Measurements from ENCODE around the gene KIF3B. TPM values are rescaled to one million over a fixed set of nuclear protein-coding genes. Genes with fewer than 3 reads are reported as not detected.

KIF3B gene
- total and polyA plus RNA-seq, 11 donors: 3.2 to 25.4 (median 11.4) TPM

DNA sequence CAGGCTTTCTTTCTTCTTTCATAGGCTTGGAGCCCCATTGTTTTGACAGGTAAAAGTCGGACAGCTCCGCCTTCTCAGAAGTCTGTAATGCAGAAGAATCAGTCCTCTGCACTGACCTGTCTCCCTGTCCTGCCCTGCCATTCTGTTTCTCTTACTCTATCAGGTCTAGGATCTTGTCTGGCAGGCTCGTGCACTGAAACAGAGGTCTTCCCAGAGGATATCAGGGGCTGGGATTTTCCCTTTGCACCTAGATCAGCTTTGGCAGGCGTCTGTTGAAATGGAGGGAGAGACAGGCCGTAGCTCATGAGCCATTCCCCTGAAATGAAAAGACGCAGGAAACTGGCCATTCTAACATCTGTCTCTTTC lies 25.0 kb downstream of the KIF3B start:
- Histone ChIP-seq H3K9me3 (no peaks in the 10 kb centered on the region), H3K27me3 (no peaks in the 10 kb centered on the region), H3K36me3 (no peaks in the 10 kb centered on the region), H3K4me3 (no peak overlapping the region), H3K27ac (no peak overlapping the region), H3K4me1 (peaks cover 0 to 13% (median 2%) of the 10 kb centered on the region in 12 donors)
- 65 to 78% (median 71%) methylated on average over 6 of the region's 6 CpGs for WGBS, 4 donors
- no peak for TF ChIP-seq POLR2A (IDR thresholded peaks at IDR 0.05)
- TF ChIP-seq, protein P1, sequence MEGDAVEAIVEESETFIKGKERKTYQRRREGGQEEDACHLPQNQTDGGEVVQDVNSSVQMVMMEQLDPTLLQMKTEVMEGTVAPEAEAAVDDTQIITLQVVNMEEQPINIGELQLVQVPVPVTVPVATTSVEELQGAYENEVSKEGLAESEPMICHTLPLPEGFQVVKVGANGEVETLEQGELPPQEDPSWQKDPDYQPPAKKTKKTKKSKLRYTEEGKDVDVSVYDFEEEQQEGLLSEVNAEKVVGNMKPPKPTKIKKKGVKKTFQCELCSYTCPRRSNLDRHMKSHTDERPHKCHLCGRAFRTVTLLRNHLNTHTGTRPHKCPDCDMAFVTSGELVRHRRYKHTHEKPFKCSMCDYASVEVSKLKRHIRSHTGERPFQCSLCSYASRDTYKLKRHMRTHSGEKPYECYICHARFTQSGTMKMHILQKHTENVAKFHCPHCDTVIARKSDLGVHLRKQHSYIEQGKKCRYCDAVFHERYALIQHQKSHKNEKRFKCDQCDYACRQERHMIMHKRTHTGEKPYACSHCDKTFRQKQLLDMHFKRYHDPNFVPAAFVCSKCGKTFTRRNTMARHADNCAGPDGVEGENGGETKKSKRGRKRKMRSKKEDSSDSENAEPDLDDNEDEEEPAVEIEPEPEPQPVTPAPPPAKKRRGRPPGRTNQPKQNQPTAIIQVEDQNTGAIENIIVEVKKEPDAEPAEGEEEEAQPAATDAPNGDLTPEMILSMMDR (IDR thresholded peaks at IDR 0.05): no peak
- intact Hi-C loops (cut with DNase I): no loop called here
- no peak for DNase-seq
- ATAC-seq: no peak

- DNase-seq: no peak
- Histone ChIP-seq H3K36me3 (peaks cover 0 to under 1% (median 0%) of the 10 kb centered on the region in 9 donors), H3K27ac (no peak overlapping the region), H3K27me3 (no peaks in the 10 kb centered on the region), H3K4me3 (no peak overlapping the region), H3K4me1 (peaks cover 0 to 13% (median 2%) of the 10 kb centered on the region in 12 donors), H3K9me3 (no peaks in the 10 kb centered on the region)
- WGBS, 4 donors: 65 to 77% (median 69%) methylated on average over 2 of the region's 2 CpGs
- ATAC-seq: no peak
- intact Hi-C loops (cut with DNase I): no loop called here
- no peak for TF ChIP-seq POLR2A (IDR thresholded peaks at IDR 0.05)
- TF ChIP-seq, protein P1 (IDR thresholded peaks at IDR 0.05): no peak
Observed at GRCh38 chr20:32304131-32304746, 26.8 kb downstream of the KIF3B start.

GRCh38 chr20:32312718-32313424 lies 35.4 kb downstream of the KIF3B start:
- DNase-seq (no peak), ATAC-seq (no peak)
- H3K4me1 ChIP-seq: peaks cover 0 to 5% (median 0%) of the 10 kb centered on the region in 12 donors
- intact Hi-C loops (cut with DNase I): no loop called here
- no peak overlapping the region for H3K4me3 ChIP-seq
- peaks cover 0 to 58% (median 51%) of the 10 kb centered on the region in 9 donors for H3K36me3 ChIP-seq
- no peaks in the 10 kb centered on the region for H3K9me3 ChIP-seq
- no peaks in the 10 kb centered on the region for H3K27me3 ChIP-seq
- 62 to 97% (median 63%) methylated on average over 2 to 3 of the region's 3 CpGs for WGBS, 4 donors
- H3K27ac ChIP-seq: no peak overlapping the region
- TF ChIP-seq, protein P1 (IDR thresholded peaks at IDR 0.05): no peak
- no peak for TF ChIP-seq POLR2A (IDR thresholded peaks at IDR 0.05)

GRCh38 chr20:32314768-32315167 lies 37.3 kb downstream of the KIF3B start:
- H3K9me3 ChIP-seq: no peaks in the 10 kb centered on the region
- 45 to 58% (median 46%) methylated on average over 1 of the region's 1 CpG for WGBS, 4 donors
- peaks cover 0 to 74% (median 64%) of the 10 kb centered on the region in 9 donors for H3K36me3 ChIP-seq
- H3K27me3 ChIP-seq: no peaks in the 10 kb centered on the region
- intact Hi-C loops (cut with DNase I): no loop called here
- H3K4me1 ChIP-seq: peaks cover 0 to 5% (median 0%) of the 10 kb centered on the region in 12 donors
- H3K4me3 ChIP-seq: no peak overlapping the region
- DNase-seq (no peak), ATAC-seq (peak in 2 of 4 donors; percentile 28 to 36)
- TF ChIP-seq, protein P1 (IDR thresholded peaks at IDR 0.05): no peak
- no peak for TF ChIP-seq POLR2A (IDR thresholded peaks at IDR 0.05)
- H3K27ac ChIP-seq: no peak overlapping the region

Measured in heart left ventricle (tissue), 16 donors.